Measurements from ENCODE around the gene FCHO1.

The FCHO1 gene

GRCh38 chr19:17805427-17805826 is 54.1 kb downstream of the FCHO1 start:
- Histone ChIP-seq H3K4me2 (ENCODE audit: low read length) (no peak overlapping the region), H3K79me2 (no peaks in the 10 kb centered on the region)
- no peak for TF ChIP-seq CTCF (IDR thresholded peaks at IDR 0.05)

GRCh38 chr19:17806945-17807344 is 55.7 kb downstream of the FCHO1 start:
- no peak overlapping the region for H3K4me3 ChIP-seq (ENCODE audit: low read depth, low read length)
- no peaks in the 10 kb centered on the region for H3K79me2 ChIP-seq
- H3K27me3 ChIP-seq (ENCODE audit: control insufficient read depth, insufficient read depth, low read length), result peaks cover 1% of the 10 kb centered on the region
- no peak for TF ChIP-seq CTCF (IDR thresholded peaks at IDR 0.05)
- H3K9me3 ChIP-seq (ENCODE audit: control insufficient read depth, low read length), result no peaks in the 10 kb centered on the region
- no peak overlapping the region for H2AFZ ChIP-seq
- H3K9ac ChIP-seq, result no peak overlapping the region
- H3K4me2 ChIP-seq (ENCODE audit: low read length), result no peak overlapping the region
- no peaks in the 10 kb centered on the region for H3K36me3 ChIP-seq (ENCODE audit: control insufficient read depth, insufficient read depth, low read length)
- H3K27ac ChIP-seq, result no peak overlapping the region
- H3K4me1 ChIP-seq, result no peaks in the 10 kb centered on the region

More at GRCh38 chr19:17805427-17805826, 54.1 kb downstream of the FCHO1 start:
- Histone ChIP-seq H3K4me1 (no peaks in the 10 kb centered on the region), H3K36me3 (ENCODE audit: control insufficient read depth, insufficient read depth, low read length) (no peaks in the 10 kb centered on the region), H2AFZ (no peak overlapping the region), H3K9me3 (ENCODE audit: control insufficient read depth, low read length) (no peaks in the 10 kb centered on the region), H3K27me3 (ENCODE audit: control insufficient read depth, insufficient read depth, low read length) (no peaks in the 10 kb centered on the region), H3K4me3 (ENCODE audit: low read depth, low read length) (no peak overlapping the region), H3K9ac (no peak overlapping the region), H3K27ac (no peak overlapping the region)

- Histone ChIP-seq H3K79me2 (no peaks in the 10 kb centered on the region), H3K4me2 (ENCODE audit: low read length) (no peak overlapping the region), H3K9ac (no peak overlapping the region), H3K4me3 (ENCODE audit: low read depth, low read length) (no peak overlapping the region), H3K9me3 (ENCODE audit: control insufficient read depth, low read length) (no peaks in the 10 kb centered on the region), H3K4me1 (peaks cover 3% of the 10 kb centered on the region), H3K27ac (no peak overlapping the region), H3K36me3 (ENCODE audit: control insufficient read depth, insufficient read depth, low read length) (no peaks in the 10 kb centered on the region), H2AFZ (no peak overlapping the region), H3K27me3 (ENCODE audit: control insufficient read depth, insufficient read depth, low read length) (peaks cover 3% of the 10 kb centered on the region)
- no peak for TF ChIP-seq CTCF (IDR thresholded peaks at IDR 0.05)
Observed at GRCh38 chr19:17807731-17808316, 56.5 kb downstream of the FCHO1 start.

GRCh38 chr19:17811103-17811502 is 59.8 kb downstream of the FCHO1 start:
- no peaks in the 10 kb centered on the region for H3K79me2 ChIP-seq
- TF ChIP-seq CTCF (IDR thresholded peaks at IDR 0.05), result no peak
- no peak overlapping the region for H3K9ac ChIP-seq
- no peaks in the 10 kb centered on the region for H3K9me3 ChIP-seq (ENCODE audit: control insufficient read depth, low read length)
- H3K36me3 ChIP-seq (ENCODE audit: control insufficient read depth, insufficient read depth, low read length), result no peaks in the 10 kb centered on the region
- H3K27ac ChIP-seq, result no peak overlapping the region
- peaks cover 3% of the 10 kb centered on the region for H3K27me3 ChIP-seq (ENCODE audit: control insufficient read depth, insufficient read depth, low read length)
- peaks cover 3% of the 10 kb centered on the region for H3K4me1 ChIP-seq
- no peak overlapping the region for H3K4me2 ChIP-seq (ENCODE audit: low read length)
- no peak overlapping the region for H2AFZ ChIP-seq
- H3K4me3 ChIP-seq (ENCODE audit: low read depth, low read length), result no peak overlapping the region

- Histone ChIP-seq H3K4me1 (peaks cover 3% of the 10 kb centered on the region), H3K4me2 (ENCODE audit: low read length) (no peak overlapping the region), H3K4me3 (ENCODE audit: low read depth, low read length) (no peak overlapping the region), H3K36me3 (ENCODE audit: control insufficient read depth, insufficient read depth, low read length) (no peaks in the 10 kb centered on the region), H3K9ac (no peak overlapping the region), H3K27me3 (ENCODE audit: control insufficient read depth, insufficient read depth, low read length) (peaks cover 3% of the 10 kb centered on the region), H3K9me3 (ENCODE audit: control insufficient read depth, low read length) (no peaks in the 10 kb centered on the region), H3K79me2 (no peaks in the 10 kb centered on the region), H3K27ac (no peak overlapping the region), H2AFZ (no peak overlapping the region)
- TF ChIP-seq CTCF (IDR thresholded peaks at IDR 0.05), result no peak
Observed at GRCh38 chr19:17811681-17812080, 60.4 kb downstream of the FCHO1 start.

Data from parathyroid adenoma (tissue), 2 donors.